AG09309 (cell line): ENCODE data around the gene SYNDIG1.

ENCODE experiments used
- DNase-seq: peaks from one replicate; pipeline ENCODE4 v3.0.0-alpha.2; 2010; ENCODE audit warnings: low read depth
- H3K4me3 ChIP-seq: 2 replicates; pipeline ENCODE4 v1.5.1; 2011; ENCODE audit warnings: mild to moderate bottlenecking, low read depth, low read length, moderate library complexity; ENCODE audit not compliant: control insufficient read depth
- TF ChIP-seq, protein P1 (sequence below): IDR thresholded peaks from 2 replicates; pipeline ENCODE4 v1.5.1; 2011; ENCODE audit warnings: mild to moderate bottlenecking, low read depth, low read length, inconsistent platforms; ENCODE audit not compliant: insufficient read depth, control insufficient read depth; ENCODE audit errors: missing control alignments

The SYNDIG1 gene

DNA sequence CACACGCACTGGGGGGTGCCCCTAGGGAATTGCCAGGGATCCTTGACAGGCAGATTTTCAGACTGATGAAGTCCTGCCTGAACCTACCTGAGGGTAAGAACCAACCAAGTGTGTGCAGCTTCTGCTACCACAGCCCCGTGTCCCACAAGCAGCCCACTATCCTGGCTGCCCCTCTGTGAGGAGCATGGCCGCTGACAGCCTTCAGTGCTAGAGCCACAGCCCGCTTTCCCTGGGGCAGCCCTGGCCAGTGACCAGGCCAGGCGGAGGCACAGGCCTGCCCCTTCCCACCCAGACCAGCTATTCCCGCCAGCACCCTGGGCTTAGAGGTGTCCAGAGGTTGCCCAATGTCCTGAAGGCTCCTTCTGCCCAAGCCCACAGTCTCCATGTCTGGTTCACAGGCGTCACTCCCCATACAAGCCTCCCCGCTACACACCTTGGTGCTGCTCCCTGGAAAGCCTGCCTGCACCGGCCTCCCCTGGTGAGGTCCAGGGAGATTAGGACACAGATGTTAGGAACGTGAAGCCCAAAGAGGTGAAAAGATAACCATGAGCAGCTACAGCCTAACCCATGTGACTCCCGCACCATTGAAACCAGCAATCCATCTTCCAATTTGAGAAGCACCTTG, 207.0 kb downstream of the SYNDIG1 start:
- TF ChIP-seq, protein P1, sequence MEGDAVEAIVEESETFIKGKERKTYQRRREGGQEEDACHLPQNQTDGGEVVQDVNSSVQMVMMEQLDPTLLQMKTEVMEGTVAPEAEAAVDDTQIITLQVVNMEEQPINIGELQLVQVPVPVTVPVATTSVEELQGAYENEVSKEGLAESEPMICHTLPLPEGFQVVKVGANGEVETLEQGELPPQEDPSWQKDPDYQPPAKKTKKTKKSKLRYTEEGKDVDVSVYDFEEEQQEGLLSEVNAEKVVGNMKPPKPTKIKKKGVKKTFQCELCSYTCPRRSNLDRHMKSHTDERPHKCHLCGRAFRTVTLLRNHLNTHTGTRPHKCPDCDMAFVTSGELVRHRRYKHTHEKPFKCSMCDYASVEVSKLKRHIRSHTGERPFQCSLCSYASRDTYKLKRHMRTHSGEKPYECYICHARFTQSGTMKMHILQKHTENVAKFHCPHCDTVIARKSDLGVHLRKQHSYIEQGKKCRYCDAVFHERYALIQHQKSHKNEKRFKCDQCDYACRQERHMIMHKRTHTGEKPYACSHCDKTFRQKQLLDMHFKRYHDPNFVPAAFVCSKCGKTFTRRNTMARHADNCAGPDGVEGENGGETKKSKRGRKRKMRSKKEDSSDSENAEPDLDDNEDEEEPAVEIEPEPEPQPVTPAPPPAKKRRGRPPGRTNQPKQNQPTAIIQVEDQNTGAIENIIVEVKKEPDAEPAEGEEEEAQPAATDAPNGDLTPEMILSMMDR, result no peak
- no peak overlapping the region for H3K4me3 ChIP-seq
- DNase-seq, result no peak

DNA sequence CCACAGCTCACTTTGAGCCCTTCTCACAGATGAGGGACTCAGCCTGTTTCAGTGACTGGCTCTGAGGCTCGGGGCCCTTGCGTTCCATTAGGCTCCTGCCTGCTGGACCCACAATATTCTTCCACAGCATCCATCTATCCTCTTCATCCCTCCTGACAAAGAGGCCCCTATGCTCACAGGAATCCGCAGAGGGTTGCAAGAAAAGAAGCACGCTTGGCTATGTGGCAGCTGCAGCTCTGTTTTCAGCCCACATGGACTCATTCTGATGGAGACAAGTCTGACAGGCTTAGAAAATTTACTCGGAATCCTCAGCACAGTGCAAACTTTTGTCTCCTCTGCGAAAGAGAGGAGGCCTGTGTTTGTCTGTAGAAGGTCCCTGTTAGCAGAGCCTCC, 207.5 kb downstream of the SYNDIG1 start:
- DNase-seq, result no peak
- no peak overlapping the region for H3K4me3 ChIP-seq
- TF ChIP-seq, protein P1, result no peak

DNA sequence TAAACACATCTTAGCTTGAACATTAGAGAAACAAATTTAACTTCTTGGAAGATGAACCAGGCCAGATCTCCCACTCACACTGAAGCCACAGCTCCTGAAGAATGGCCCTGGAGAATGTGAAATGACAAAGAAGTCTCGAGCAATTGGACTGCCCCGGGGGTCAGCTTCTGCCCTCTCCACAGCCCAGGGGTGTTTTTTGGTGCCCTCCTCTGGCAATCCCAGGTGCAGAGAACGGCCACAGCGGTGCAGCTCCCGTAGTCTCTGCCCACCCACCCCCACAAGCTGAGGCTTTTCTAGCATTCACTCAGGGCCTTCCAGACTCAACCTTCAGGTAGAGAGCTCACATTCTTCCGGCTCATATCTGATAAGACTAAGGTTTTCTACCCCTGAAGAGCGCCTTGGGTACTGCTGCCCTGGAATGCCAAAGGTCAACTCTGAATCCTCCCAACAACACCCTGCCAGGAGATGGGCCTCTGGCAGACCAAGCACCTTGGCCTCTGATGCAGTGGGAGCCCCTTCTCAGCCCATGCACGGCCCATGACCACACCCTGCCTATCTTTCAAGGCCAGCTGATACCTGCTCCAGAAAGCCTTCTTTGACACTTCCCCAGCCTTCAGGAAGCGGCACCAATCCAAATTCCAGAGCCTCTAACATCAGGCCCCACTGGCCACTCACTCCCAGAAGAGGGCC, 208.3 kb downstream of the SYNDIG1 start:
- H3K4me3 ChIP-seq, result no peak overlapping the region
- DNase-seq, result no peak
- TF ChIP-seq, protein P1, result no peak

DNA sequence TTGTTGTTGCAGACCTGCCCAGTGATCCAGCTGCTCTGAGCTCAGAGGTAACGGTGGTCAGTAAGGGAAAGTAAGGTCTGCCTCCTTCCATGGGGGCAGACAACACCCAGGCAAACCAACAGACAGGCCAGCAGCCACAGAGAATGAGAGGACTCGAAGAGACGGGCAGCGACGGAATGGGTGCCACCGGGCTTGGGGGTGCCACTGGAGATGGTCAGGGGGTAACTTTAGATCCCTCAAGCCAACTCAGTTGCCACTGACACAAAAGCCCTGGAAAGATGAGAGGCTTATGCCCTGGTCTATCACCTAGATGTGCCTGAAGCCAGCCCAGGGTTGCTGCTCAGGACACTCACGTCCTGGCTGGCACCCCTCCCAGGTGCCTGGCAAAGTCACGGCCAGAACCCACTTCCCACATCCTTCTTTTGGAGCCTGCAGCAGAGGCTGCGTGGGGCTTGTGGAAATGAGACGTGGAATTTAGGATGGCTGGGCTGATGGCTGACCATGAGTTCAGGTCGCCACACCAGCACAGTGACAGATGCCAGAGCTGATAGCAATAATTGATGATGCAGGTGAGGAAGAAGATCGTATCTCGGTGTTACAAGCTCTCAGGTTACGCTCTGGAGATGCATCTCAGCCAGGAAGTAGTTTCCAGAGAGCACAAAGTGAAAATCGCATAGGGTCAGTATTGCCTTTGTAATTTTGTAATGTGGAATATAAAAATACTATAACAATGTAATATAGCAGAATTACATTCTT, 209.1 kb downstream of the SYNDIG1 start:
- H3K4me3 ChIP-seq, result no peak overlapping the region
- no peak for DNase-seq
- TF ChIP-seq, protein P1, result no peak

DNA sequence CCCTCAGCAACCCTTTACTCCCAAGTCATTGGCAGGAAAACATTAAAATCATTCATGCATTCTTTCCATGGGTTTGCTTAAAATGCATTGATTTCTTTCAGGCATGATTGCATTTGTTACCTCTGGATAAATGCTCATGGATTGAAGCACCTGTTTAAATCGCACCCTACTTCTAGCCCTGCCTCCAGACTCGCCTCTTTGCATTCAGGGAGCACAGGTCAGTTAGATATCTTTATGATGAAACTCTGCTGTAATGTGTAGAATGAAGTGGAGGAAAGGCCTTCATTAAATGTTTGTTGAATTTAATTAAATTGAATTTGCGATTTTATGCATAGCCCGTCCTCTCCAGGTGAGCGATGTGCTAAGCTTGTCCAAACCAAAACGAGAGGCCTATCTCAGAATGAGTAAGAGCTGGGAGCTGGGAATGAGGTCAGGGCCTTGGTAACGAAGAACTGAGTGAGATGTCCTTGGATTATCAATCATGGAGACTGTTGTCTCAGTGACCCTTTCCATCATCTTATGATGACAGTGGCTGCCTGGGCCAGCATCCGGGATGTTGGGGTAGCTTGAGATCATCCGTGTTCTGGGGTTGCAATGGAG, 210.1 kb downstream of the SYNDIG1 start:
- no peak for DNase-seq
- H3K4me3 ChIP-seq, result no peak overlapping the region
- TF ChIP-seq, protein P1, result no peak

DNA sequence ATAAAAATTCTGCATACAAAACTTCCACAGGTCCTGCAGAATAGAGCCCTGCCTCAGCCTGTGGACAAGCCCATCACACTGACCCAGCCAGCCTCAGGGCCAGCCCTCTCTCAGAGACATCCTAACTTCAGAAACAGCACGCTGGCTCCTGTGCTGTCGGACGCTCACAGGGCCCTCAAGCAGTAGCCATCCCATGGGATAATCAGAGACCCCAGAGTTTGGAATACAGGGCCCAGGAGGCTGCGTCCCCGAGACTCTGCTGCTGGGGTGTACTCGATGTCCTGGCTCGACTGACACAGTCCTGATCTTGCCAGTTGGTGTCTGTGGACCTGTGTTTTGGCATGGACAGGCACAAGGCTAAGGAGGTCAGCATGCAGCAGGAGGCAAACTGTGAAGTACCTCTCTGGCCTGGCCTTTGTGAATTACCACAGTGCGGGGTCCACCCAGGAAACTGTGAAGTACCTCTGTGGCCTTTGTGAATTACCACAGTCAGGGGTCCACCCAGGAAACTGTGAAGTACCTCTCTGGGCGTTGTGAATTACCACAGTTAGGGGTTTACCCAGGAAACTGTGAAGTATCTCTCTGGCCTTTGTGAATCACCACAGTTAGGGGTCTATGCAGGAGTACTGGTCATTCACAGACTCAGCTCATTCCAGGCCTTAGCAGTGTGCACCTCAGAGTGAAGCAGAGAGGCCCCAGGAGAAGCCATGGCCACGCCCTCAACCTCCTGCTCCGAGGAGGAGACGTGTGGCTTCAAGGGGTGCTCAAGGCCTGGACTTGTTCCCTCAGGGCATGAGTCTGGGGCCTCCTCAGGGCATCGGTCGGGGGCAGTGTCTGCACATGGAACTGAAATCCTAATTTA, 212.4 kb downstream of the SYNDIG1 start:
- no peak overlapping the region for H3K4me3 ChIP-seq
- DNase-seq, result no peak
- TF ChIP-seq, protein P1, result no peak
